HCT116 (cell line): Measurements from ENCODE around the gene ARHGAP8.

Experiments
- CTCF ChIP-seq, 3 experiments: fragments of 200-600 bp in 1 of 3; sonication (generic) in 1 of 3; IDR thresholded peaks in 2 of 3; conservative IDR thresholded peaks in 1 of 3; 2 replicates each; pipeline ENCODE4 v1.5.1; 2012 to 2017; ENCODE audit warnings: low read depth in 2 of 3, low read length in 2 of 3, antibody characterized with exemption in 1 of 3, borderline replicate concordance in 1 of 3, control low read depth in 1 of 3, mild to moderate bottlenecking in 1 of 3, mixed read lengths in 1 of 3, mixed run types in 1 of 3, moderate library complexity in 1 of 3; ENCODE audit not compliant: insufficient read depth in 1 of 3
- POLR2A ChIP-seq: IDR thresholded peaks from 2 replicates; pipeline ENCODE4 v1.7.0; 2011; ENCODE audit warnings: borderline replicate concordance; ENCODE audit not compliant: insufficient read depth, insufficient read length; ENCODE audit errors: extremely low read depth
- ZNF274 ChIP-seq: fragments of 200-500 bp; sonication (Bioruptor generic); IDR thresholded peaks from 2 replicates; pipeline ENCODE4 v1.6.1; 2014; ENCODE audit warnings: mild to moderate bottlenecking, low read depth, low read length, inconsistent platforms

GRCh38 chr22:44842417-44842816 is 90.0 kb downstream of the ARHGAP8 start:
- TF ChIP-seq CTCF (IDR thresholded peaks at IDR 0.05 in 2 of 3, conservative IDR thresholded peaks at IDR 0.05 in 1 of 3; ENCODE audit: borderline replicate concordance in 1 of 3, insufficient read depth in 1 of 3, low read depth in 2 of 3, low read length in 2 of 3), result no peak
- TF ChIP-seq ZNF274, result no peak
- TF ChIP-seq POLR2A, result no peak
